ENCODE results near the gene TMEM62.

The TMEM62 gene
- 10.1 to 33.6 (median 24.5) reads per million in 4 experiments for total RNA-seq

DNA sequence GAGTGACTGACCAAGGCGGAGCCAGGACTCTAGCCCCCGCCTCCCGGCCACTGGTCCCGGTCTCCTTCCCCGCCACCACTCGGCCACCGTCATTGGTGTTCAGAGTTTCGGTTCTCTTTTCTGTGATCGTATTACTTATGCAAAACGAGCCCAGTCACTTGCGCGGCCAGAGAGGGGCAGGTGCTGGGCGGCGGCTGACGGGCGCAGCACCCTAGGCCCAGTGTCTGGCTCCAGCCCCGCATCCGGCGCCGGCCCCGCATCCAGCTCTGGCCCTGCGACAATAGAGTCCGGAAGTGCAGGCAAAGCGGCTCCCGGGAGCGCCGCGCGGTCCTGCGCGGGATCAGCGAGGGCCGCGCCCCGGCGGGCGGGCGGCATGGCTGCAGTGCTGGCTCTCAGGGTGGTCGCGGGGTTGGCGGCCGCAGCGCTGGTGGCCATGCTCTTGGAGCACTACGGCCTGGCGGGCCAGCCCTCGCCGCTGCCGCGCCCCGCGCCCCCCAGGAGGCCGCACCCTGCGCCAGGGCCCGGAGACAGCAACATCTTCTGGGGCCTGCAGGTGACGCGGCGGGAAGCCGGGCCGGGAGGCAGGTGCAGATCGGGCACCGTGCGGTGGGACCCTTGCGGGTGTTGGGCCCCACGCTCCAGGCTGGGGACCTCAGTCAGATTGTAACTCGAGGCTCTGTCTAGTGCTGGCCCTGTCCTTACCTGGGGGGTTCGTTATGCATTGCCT, at the start of gene TMEM62:
Gene TMEM62, plus strand, starts transcription at position 157 of the 727 bp plus-strand sequence. Its CDS starts 217 bp downstream, at position 374.
- peak; percentile 27 for DNase-seq

GRCh38 chr15:43085921-43086320, 47.5 kb upstream of the TMEM62 start:
- DNase-seq: no peak

- no peak for DNase-seq
Measured at GRCh38 chr15:43086551-43086950, 46.8 kb upstream of the TMEM62 start.

DNA sequence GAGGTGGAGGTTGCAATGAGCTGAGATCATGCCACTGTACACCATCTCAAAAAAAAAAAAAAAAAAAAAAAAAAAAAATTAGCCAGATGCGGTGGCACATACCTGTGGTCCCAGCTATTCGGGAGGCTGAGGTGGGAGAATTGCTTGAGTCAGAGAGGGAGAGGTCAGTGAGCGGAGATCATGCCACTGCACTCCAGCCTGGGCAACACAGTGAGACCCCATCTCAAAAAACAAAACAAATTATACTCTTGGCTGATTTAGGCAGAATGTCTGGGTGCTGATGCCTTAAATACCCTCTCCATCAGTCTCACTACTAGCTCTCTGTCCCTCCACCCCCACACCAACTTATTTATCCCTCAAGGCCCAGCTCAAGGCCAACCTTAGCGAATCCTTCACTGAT, 41.5 kb upstream of the TMEM62 start:
- no peak for DNase-seq

DNA sequence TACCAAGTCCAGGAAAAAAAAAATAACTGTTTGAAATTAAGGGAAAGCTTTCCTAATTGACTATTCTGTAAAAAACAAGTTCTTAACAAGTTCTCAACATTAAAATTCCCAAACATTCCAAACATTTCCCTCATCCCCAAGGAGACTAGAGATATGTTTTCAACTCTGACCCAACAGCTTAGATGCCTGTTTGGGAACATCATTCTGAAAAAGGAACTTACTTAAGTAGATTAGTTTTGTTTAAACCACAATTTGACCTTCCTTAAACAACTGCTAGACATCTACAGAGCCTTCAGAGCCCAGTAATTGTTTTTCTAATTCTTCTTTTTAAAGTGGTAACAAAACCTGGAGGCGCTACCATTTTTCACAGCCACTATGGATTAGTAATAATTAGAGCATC, 40.4 kb upstream of the TMEM62 start:
- DNase-seq: no peak

GRCh38 chr15:43094416-43095030, 38.9 kb upstream of the TMEM62 start:
- DNase-seq: no peak

DNA sequence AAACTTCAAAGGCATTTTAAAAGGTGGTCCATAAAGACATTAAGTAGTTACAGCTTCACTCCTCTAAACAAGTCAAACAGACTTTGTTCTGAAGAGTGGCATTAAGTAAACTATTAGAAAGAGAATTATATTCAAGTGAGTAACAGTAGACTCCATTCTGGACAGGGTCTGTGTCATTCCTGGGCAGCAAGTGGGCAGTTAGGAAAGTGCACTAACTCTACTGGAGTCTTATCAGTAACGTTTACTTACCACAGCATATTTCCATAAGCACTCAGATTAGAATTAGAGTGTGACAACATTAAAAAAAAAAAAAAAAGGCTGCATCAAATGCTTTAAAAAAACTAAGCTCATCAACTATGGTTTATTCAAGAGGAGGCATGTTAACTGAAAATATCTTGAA, 38.1 kb upstream of the TMEM62 start:
- no peak for DNase-seq

DNA sequence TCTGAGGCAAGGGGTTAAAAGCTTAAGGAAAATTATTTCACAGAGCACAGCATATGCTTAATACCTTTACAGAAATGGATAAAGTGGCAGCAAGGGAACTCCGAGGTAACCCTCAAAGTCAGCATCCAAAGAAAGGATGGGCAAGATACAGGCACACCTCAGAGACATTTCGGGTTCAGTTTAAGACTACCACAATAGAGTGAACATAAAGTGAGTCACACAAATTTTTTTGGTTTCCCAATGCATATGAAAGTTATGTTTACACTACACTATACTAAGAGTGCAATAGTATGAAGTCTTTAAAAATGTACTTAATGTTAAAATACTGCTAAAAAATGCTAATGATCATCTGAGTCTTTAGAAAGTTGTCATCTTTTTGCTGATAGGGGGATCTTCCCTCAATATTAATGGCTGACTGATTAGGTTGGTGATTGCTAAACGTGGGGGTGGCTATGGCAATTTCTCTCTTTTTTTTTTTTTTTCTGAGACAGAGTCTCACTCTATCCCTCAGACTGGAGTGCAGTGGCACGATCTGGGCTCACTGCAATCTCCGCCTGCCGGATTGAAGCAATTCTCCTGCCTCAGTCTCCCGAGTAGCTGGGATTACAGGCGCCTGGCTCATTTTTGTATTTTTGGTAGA, 37.6 kb upstream of the TMEM62 start:
- no peak for DNase-seq

- no peak for DNase-seq
Measured at GRCh38 chr15:43096411-43096810, 37.0 kb upstream of the TMEM62 start.

- no peak for DNase-seq
Measured at GRCh38 chr15:43099105-43099845, 34.1 kb upstream of the TMEM62 start.

- no peak for DNase-seq
Measured at GRCh38 chr15:43100971-43101370, 32.4 kb upstream of the TMEM62 start.

- no peak for DNase-seq
Measured at GRCh38 chr15:43102187-43102586, 31.2 kb upstream of the TMEM62 start.

- DNase-seq: no peak
Measured at GRCh38 chr15:43103907-43104306, 29.5 kb upstream of the TMEM62 start.

- DNase-seq: no peak
Measured at GRCh38 chr15:43104426-43104825, 29.0 kb upstream of the TMEM62 start.

GRCh38 chr15:43105077-43105736, 28.2 kb upstream of the TMEM62 start:
- no peak for DNase-seq

- DNase-seq: peak; percentile 80
Measured at GRCh38 chr15:43105778-43106485, 27.5 kb upstream of the TMEM62 start, which contains the start of gene UBR1. TSS of gene UBR1 (minus strand) at chr15:43106038. CDS start at chr15:43106022, 16 bp downstream.

DNA sequence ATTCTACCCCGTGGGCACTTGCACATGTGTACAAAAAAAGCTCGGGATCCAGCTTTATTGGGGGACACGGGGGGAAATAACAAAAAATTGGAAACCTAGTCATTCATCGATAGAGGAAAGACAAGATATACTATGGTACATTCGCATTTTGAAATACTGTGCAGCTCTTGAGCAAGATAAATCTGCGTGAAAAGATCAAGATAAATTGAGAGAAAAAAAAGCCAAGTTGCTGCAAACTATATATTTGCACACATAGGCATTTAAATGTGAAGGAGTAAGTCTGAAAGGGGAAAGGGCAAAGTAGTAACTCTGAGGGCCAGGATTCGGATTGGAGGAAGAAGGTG, 26.9 kb upstream of the TMEM62 start:
- DNase-seq: no peak

- no peak for DNase-seq
Measured at GRCh38 chr15:43107751-43108150, 25.6 kb upstream of the TMEM62 start.

DNA sequence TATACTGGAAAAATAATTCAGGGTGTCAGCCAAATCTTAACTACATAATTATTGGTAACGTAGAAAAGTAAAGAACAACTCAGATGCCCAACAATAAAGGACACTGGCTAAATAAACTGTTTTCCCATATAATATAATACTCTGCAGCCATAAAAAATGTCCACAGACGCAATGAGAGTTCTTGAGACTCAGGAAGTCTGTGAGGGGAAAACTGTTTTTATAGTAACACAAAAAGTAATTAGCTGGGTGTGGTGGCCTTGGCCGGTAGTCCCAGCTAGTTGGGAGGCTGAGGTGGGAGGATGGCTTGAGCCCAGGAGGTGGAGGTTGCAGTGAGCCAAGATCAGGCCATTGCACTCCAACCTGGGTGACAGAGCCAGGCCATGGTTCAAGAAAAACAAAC, 22.0 kb upstream of the TMEM62 start:
- DNase-seq: no peak

- no peak for DNase-seq
Measured at GRCh38 chr15:43118286-43118685, 15.1 kb upstream of the TMEM62 start.

- no peak for DNase-seq
Measured at GRCh38 chr15:43118829-43119228, 14.6 kb upstream of the TMEM62 start.

- no peak for DNase-seq
Measured at GRCh38 chr15:43121863-43122262, 11.5 kb upstream of the TMEM62 start.
